ENCODE data around the gene DENND6A.

DENND6A gene

DNA sequence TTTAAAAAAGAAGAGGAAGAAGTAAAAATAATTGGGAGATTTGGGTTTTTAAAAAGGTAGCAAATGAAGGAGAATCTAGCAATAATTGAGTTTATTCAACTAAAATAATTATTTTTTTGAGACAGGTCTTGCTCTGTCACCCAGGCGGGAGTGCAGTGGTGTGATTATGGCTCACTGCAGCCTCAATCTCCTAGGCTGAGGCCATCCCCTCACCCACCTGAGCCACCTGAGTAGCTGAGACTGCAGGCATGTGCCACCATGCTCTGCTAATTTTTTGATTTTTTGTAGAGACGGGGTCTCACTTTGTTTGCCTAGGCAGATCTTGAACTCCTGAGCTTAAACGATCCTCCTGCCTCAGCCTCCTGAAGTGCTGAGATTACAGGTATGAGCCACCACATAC lies 68.1 kb downstream of the DENND6A start:
- Histone ChIP-seq H3K9ac (ENCODE audit: low read length) (no peak overlapping the region), H3K27me3 (ENCODE audit: low read length) (no peaks in the 10 kb centered on the region), H4K20me1 (ENCODE audit: low read depth, low read length) (no peaks in the 10 kb centered on the region), H3K9me2 (replicated peaks; ENCODE audit: insufficient read depth, low read length) (no peaks in the 10 kb centered on the region), H3K27ac (ENCODE audit: low read depth, low read length) (no peak overlapping the region), H2AFZ (ENCODE audit: low read depth, low read length, severe bottlenecking) (no peak overlapping the region), H3F3A (ENCODE audit: insufficient read depth) (no peaks in the 10 kb centered on the region), H3K4me3 (ENCODE audit: insufficient read depth, low read length, poor library complexity, severe bottlenecking) (no peak overlapping the region), H3K4me2 (ENCODE audit: low read depth, low read length, poor library complexity, severe bottlenecking) (no peak overlapping the region), H3K79me2 (ENCODE audit: insufficient read depth, low read length) (no peaks in the 10 kb centered on the region), H3K9me3 (ENCODE audit: insufficient read depth, low read length) (no peaks in the 10 kb centered on the region), H3K36me3 (ENCODE audit: low read length) (peaks cover 24% of the 10 kb centered on the region; the same call in 1 of the 2 replicates)
- TF ChIP-seq EZH2phosphoT487 (conservative IDR thresholded peaks at IDR 0.05; ENCODE audit: low read length), result no peak
- TF ChIP-seq, protein P1, sequence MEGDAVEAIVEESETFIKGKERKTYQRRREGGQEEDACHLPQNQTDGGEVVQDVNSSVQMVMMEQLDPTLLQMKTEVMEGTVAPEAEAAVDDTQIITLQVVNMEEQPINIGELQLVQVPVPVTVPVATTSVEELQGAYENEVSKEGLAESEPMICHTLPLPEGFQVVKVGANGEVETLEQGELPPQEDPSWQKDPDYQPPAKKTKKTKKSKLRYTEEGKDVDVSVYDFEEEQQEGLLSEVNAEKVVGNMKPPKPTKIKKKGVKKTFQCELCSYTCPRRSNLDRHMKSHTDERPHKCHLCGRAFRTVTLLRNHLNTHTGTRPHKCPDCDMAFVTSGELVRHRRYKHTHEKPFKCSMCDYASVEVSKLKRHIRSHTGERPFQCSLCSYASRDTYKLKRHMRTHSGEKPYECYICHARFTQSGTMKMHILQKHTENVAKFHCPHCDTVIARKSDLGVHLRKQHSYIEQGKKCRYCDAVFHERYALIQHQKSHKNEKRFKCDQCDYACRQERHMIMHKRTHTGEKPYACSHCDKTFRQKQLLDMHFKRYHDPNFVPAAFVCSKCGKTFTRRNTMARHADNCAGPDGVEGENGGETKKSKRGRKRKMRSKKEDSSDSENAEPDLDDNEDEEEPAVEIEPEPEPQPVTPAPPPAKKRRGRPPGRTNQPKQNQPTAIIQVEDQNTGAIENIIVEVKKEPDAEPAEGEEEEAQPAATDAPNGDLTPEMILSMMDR (IDR thresholded peaks at IDR 0.05; ENCODE audit: insufficient read depth, low read length, poor library complexity, severe bottlenecking), result no peak

DNA sequence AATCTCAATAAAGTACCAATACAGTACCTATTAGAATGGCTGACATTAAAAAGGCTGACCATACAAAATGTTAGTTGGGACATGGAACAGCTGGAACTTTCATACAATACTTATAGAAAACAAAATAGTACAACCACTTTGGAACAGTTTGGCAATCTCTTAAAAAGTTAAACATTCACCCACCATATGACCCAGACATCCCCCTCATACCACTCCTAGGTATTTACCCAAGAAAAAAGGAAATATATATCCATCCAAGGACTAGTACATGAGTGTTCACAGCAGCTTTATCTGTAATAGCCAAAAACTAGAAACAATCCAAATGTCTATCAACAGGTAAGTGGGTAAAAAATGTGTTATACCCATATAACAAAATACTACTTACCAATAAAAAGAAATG lies 70.5 kb downstream of the DENND6A start:
- no peaks in the 10 kb centered on the region for H3K79me2 ChIP-seq (ENCODE audit: insufficient read depth, low read length)
- no peaks in the 10 kb centered on the region for H3K9me3 ChIP-seq (ENCODE audit: insufficient read depth, low read length)
- TF ChIP-seq, protein P1 (IDR thresholded peaks at IDR 0.05; ENCODE audit: insufficient read depth, low read length, poor library complexity, severe bottlenecking), result no peak
- TF ChIP-seq EZH2phosphoT487 (conservative IDR thresholded peaks at IDR 0.05; ENCODE audit: low read length), result no peak
- no peak overlapping the region for H3K27ac ChIP-seq (ENCODE audit: low read depth, low read length)
- H3K9ac ChIP-seq (ENCODE audit: low read length), result no peak overlapping the region
- no peak overlapping the region for H3K4me2 ChIP-seq (ENCODE audit: low read depth, low read length, poor library complexity, severe bottlenecking)
- H3K36me3 ChIP-seq (ENCODE audit: low read length), result peaks cover 7% of the 10 kb centered on the region; the same call in 1 of the 2 replicates
- H2AFZ ChIP-seq (ENCODE audit: low read depth, low read length, severe bottlenecking), result no peak overlapping the region
- H3K4me3 ChIP-seq (ENCODE audit: insufficient read depth, low read length, poor library complexity, severe bottlenecking), result no peak overlapping the region
- H3K27me3 ChIP-seq (ENCODE audit: low read length), result no peaks in the 10 kb centered on the region
- H3K9me2 ChIP-seq (replicated peaks; ENCODE audit: insufficient read depth, low read length), result no peaks in the 10 kb centered on the region
- no peaks in the 10 kb centered on the region for H4K20me1 ChIP-seq (ENCODE audit: low read depth, low read length)
- H3F3A ChIP-seq (ENCODE audit: insufficient read depth), result no peaks in the 10 kb centered on the region

DNA sequence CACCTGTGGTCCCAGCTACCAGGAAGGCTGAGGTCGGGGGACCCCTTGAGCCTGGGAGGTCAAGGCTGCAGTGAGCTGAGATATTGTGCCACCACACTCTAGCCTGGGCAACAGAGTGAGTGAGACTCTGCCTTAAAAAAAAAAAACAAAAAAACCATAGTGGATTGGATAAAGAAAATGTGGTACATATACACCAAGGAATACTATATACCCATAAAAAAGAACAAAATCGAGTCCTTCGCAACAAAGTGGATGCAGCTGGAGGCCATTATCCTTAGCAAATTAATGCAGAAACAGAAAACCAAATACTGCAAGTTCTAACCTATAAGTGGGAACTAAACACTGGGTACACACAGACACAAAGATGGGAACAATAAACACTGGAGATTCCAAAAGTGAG lies 75.1 kb downstream of the DENND6A start:
- no peaks in the 10 kb centered on the region for H3K27me3 ChIP-seq (ENCODE audit: low read length)
- TF ChIP-seq, protein P1 (IDR thresholded peaks at IDR 0.05; ENCODE audit: insufficient read depth, low read length, poor library complexity, severe bottlenecking), result no peak
- no peak for TF ChIP-seq EZH2phosphoT487 (conservative IDR thresholded peaks at IDR 0.05; ENCODE audit: low read length)

More for the DNA sequence above, 75.1 kb downstream of the DENND6A start:
- Histone ChIP-seq H4K20me1 (ENCODE audit: low read depth, low read length) (no peaks in the 10 kb centered on the region), H3K4me2 (ENCODE audit: low read depth, low read length, poor library complexity, severe bottlenecking) (no peak overlapping the region), H2AFZ (ENCODE audit: low read depth, low read length, severe bottlenecking) (no peak overlapping the region), H3K9me3 (ENCODE audit: insufficient read depth, low read length) (no peaks in the 10 kb centered on the region), H3F3A (ENCODE audit: insufficient read depth) (no peaks in the 10 kb centered on the region), H3K4me3 (ENCODE audit: insufficient read depth, low read length, poor library complexity, severe bottlenecking) (no peak overlapping the region), H3K36me3 (ENCODE audit: low read length) (no peaks in the 10 kb centered on the region), H3K9me2 (replicated peaks; ENCODE audit: insufficient read depth, low read length) (no peaks in the 10 kb centered on the region), H3K9ac (ENCODE audit: low read length) (no peak overlapping the region), H3K27ac (ENCODE audit: low read depth, low read length) (no peak overlapping the region), H3K79me2 (ENCODE audit: insufficient read depth, low read length) (no peaks in the 10 kb centered on the region)
